ENCODE results near the gene MYCL. TPM values are rescaled to one million over a fixed set of nuclear protein-coding genes. Genes with fewer than 3 reads are reported as not detected.

MYCL gene
- total RNA-seq, 6 experiments from 2014 or later: 0.75 to 20.5 (median 6.1) TPM

- no peaks in the 10 kb centered on the region for H3K9me3 ChIP-seq
- no peaks in the 10 kb centered on the region for H3K27me3 ChIP-seq
- H3K27ac ChIP-seq: peak overlapping the region in 2 of 3 donors; percentile 70 to 72
- H3K4me1 ChIP-seq: peaks cover 0 to 28% (median 14%) of the 10 kb centered on the region in 4 donors
- no peak overlapping the region for H3K4me3 ChIP-seq
- DNase-seq (no peak), ATAC-seq (peak; percentile 21 to 57 (median 38))
- intact Hi-C loops (cut with DNase I): no loop called here
- H3K36me3 ChIP-seq: peaks cover 0 to 3% (median 0%) of the 10 kb centered on the region in 4 donors
- TF ChIP-seq POLR2A (IDR thresholded peaks at IDR 0.05) (no peak), CTCF (IDR thresholded peaks at IDR 0.05) (no peak)
- 40% methylated on average over 1 of the region's 1 CpG for WGBS (ENCODE audit: insufficient coverage, low coverage, low lambda C conversion rate, missing lambda C conversion rate)
Measured at GRCh38 chr1:39852876-39853275, 48.8 kb downstream of the MYCL start.

GRCh38 chr1:39852214-39852791 lies 49.4 kb downstream of the MYCL start:
- TF ChIP-seq POLR2A (IDR thresholded peaks at IDR 0.05) (no peak), CTCF (IDR thresholded peaks at IDR 0.05) (no peak)

GRCh38 chr1:39850606-39851216 lies 51.0 kb downstream of the MYCL start:
- intact Hi-C loops (cut with DNase I): no loop called here
- no peak for DNase-seq
- no peak for TF ChIP-seq POLR2A (IDR thresholded peaks at IDR 0.05)
- H3K27me3 ChIP-seq: no peaks in the 10 kb centered on the region
- H3K36me3 ChIP-seq: peaks cover 0 to 3% (median 0%) of the 10 kb centered on the region in 4 donors
- ATAC-seq: no peak
- no peak overlapping the region for H3K4me3 ChIP-seq
- H3K27ac ChIP-seq: no peak overlapping the region
- 63% methylated on average over 3 of the region's 3 CpGs for WGBS (ENCODE audit: insufficient coverage, low coverage, low lambda C conversion rate, missing lambda C conversion rate)
- peaks cover 0 to 29% (median 15%) of the 10 kb centered on the region in 4 donors for H3K4me1 ChIP-seq
- no peaks in the 10 kb centered on the region for H3K9me3 ChIP-seq

More at GRCh38 chr1:39852214-39852791, 49.4 kb downstream of the MYCL start:
- Histone ChIP-seq H3K4me1 (peaks cover 0 to 28% (median 14%) of the 10 kb centered on the region in 4 donors), H3K36me3 (peaks cover 0 to 3% (median 0%) of the 10 kb centered on the region in 4 donors), H3K9me3 (no peaks in the 10 kb centered on the region), H3K27ac (peak overlapping the region in 2 of 3 donors; percentile 70 to 72), H3K27me3 (no peaks in the 10 kb centered on the region), H3K4me3 (no peak overlapping the region)
- DNase-seq (peak in 2 of 3 donors; percentile 68 to 71), ATAC-seq (peak; percentile 90 to 94 (median 92))
- intact Hi-C loops (cut with DNase I): no loop called here
- 12% methylated on average over 4 of the region's 5 CpGs for WGBS (ENCODE audit: insufficient coverage, low coverage, low lambda C conversion rate, missing lambda C conversion rate)

GRCh38 chr1:39849203-39849602 lies 52.5 kb downstream of the MYCL start:
- DNase-seq (no peak), ATAC-seq (no peak)
- 43% methylated on average over 1 of the region's 1 CpG for WGBS (ENCODE audit: insufficient coverage, low coverage, low lambda C conversion rate, missing lambda C conversion rate)
- TF ChIP-seq POLR2A (IDR thresholded peaks at IDR 0.05) (no peak), CTCF (IDR thresholded peaks at IDR 0.05) (no peak)
- no peak overlapping the region for H3K27ac ChIP-seq
- H3K27me3 ChIP-seq: no peaks in the 10 kb centered on the region
- no peaks in the 10 kb centered on the region for H3K9me3 ChIP-seq
- H3K36me3 ChIP-seq: peaks cover 0 to 3% (median 0%) of the 10 kb centered on the region in 4 donors
- no peak overlapping the region for H3K4me3 ChIP-seq
- H3K4me1 ChIP-seq: peaks cover 0 to 34% (median 14%) of the 10 kb centered on the region in 4 donors
- intact Hi-C loops (cut with DNase I): no loop called here

GRCh38 chr1:39847940-39848339 lies 53.8 kb downstream of the MYCL start:
- H3K4me1 ChIP-seq: peaks cover 0 to 29% (median 9%) of the 10 kb centered on the region in 4 donors
- intact Hi-C loops (cut with DNase I): no loop called here

More at GRCh38 chr1:39847940-39848339, 53.8 kb downstream of the MYCL start:
- TF ChIP-seq POLR2A (IDR thresholded peaks at IDR 0.05) (no peak), CTCF (IDR thresholded peaks at IDR 0.05) (no peak)
- no peak overlapping the region for H3K4me3 ChIP-seq
- no peaks in the 10 kb centered on the region for H3K9me3 ChIP-seq
- ATAC-seq (no peak), DNase-seq (no peak)
- H3K36me3 ChIP-seq: no peaks in the 10 kb centered on the region
- H3K27me3 ChIP-seq: no peaks in the 10 kb centered on the region
- no peak overlapping the region for H3K27ac ChIP-seq
- WGBS (ENCODE audit: insufficient coverage, low coverage, low lambda C conversion rate, missing lambda C conversion rate): 96% methylated on average over 6 of the region's 6 CpGs

Data from right lobe of liver (tissue), 6 donors.